Mesendoderm (in vitro differentiated cells): ENCODE measurements around the gene SULT1A2.
"Not testable (repeated sequence)": the region's sequence is repeated elsewhere in the genome, so short reads cannot be mapped to it uniquely, and the experiment has no call there.

Source experiments
- DNase-seq: peaks from one replicate; pipeline ENCODE4 v3.0.0; 2013
- H2AK5ac ChIP-seq: 2 replicates; pipeline ENCODE4 v1.6.1; 2013; ENCODE audit warnings: low read length, inconsistent platforms
- H2BK120ac ChIP-seq: 2 replicates; pipeline ENCODE4 v1.6.1; 2013; ENCODE audit warnings: low read depth, mild to moderate bottlenecking, low read length, moderate library complexity, mixed read lengths
- H2BK15ac ChIP-seq: replicated peaks from 2 replicates; pipeline ENCODE4 v1.6.1; 2013; ENCODE audit warnings: low read depth, mild to moderate bottlenecking, moderate library complexity
- H2BK5ac ChIP-seq: 2 replicates; pipeline ENCODE4 v1.6.1; 2013; ENCODE audit warnings: low read length, inconsistent platforms
- H3K18ac ChIP-seq: 2 replicates; pipeline ENCODE4 v1.6.1; 2013; ENCODE audit warnings: mild to moderate bottlenecking, low read length, mixed read lengths
- H3K23ac ChIP-seq: one replicate; pipeline ENCODE4 v1.6.1; 2013; ENCODE audit warnings: low read length
- H3K27ac ChIP-seq: 2 replicates; pipeline ENCODE4 v1.5.1; 2013; ENCODE audit warnings: low read depth, mild to moderate bottlenecking, inconsistent platforms, low read length, moderate library complexity
- H3K27me3 ChIP-seq: 2 replicates; pipeline ENCODE4 v1.6.1; 2013; ENCODE audit warnings: low read length, control low read depth, mild to moderate bottlenecking, inconsistent platforms; ENCODE audit not compliant: insufficient read depth, poor library complexity
- H3K36me3 ChIP-seq: 2 replicates; pipeline ENCODE4 v1.6.1; 2013; ENCODE audit warnings: low read length, inconsistent platforms; ENCODE audit not compliant: control insufficient read depth, insufficient read depth
- H3K4ac ChIP-seq: one replicate; pipeline ENCODE4 v1.6.1; 2013; ENCODE audit warnings: low read depth, mild to moderate bottlenecking, low read length, moderate library complexity
- H3K4me1 ChIP-seq: 2 replicates; pipeline ENCODE4 v1.6.1; 2013; ENCODE audit warnings: low read depth, low read length, inconsistent platforms; ENCODE audit not compliant: control insufficient read depth
- H3K4me2 ChIP-seq: 2 replicates; pipeline ENCODE4 v1.6.1; 2013; ENCODE audit warnings: low read length
- H3K4me3 ChIP-seq: 2 replicates; pipeline ENCODE4 v1.5.1; 2013; ENCODE audit warnings: mild to moderate bottlenecking, low read length
- H3K56ac ChIP-seq: one replicate; pipeline ENCODE4 v1.6.1; 2013; ENCODE audit warnings: low read length
- H3K79me1 ChIP-seq: 2 replicates; pipeline ENCODE4 v1.6.1; 2013; ENCODE audit warnings: low read length, inconsistent platforms
- H3K79me2 ChIP-seq: 2 replicates; pipeline ENCODE4 v1.6.1; 2013; ENCODE audit warnings: mild to moderate bottlenecking, low read length; ENCODE audit not compliant: control insufficient read depth, insufficient read depth
- H3K9ac ChIP-seq: 2 replicates; pipeline ENCODE4 v1.6.1; 2013; ENCODE audit warnings: low read length, inconsistent platforms
- H4K5ac ChIP-seq: one replicate; pipeline ENCODE4 v1.6.1; 2013; ENCODE audit warnings: low read length
- H4K8ac ChIP-seq: one replicate; pipeline ENCODE4 v1.6.1; 2013; ENCODE audit warnings: low read depth, mild to moderate bottlenecking, control low read depth, low read length, moderate library complexity
- WGBS: extraction: QIAGEN DNeasy Blood & Tissue Kit; methylation state at CpG from one replicate; pipeline ENCODE4 v1.1.7; 2013; ENCODE audit warnings: low lambda C conversion rate, missing lambda C conversion rate; ENCODE audit not compliant: insufficient coverage; ENCODE audit errors: extremely low coverage; 5-methylcytosine and 5-hydroxymethylcytosine counted together

The SULT1A2 gene

DNA sequence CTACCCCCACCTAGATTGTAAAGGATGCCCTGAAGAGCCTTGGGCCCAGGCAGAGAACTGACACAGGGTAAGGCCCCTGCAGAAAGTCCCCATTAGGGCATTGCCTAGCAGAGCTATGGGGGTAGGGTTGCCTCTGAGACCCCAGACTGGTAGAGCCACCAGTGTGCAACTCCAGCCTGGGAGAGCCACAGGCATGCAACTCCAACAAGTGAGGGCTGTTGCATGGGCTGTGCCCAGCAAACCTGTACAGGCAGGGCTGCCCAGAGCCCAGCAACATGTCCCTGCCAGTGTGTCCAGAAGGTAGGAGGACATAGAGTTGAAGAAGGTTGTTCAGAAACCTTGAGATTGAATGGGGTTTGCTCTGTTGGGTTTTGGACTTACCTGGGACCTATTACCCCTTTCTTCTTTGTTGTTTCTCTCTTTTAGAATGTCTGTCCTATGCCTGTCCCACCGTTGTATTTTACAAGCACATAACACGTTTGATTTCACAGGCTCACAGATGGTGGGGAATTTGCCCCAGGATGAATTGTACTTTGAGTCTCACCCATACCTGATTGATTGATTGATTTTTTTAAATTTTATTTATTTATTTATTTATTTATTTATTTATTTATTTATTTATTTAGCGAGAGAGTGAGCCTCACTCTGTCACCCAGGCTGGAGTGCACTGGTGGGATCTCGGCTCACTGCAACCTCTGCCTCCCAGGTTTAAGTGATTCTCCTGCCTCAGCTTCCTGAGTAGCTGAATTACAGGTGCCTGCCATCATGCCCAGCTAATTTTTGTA is 26.7 kb downstream of the SULT1A2 start:
- H3K23ac ChIP-seq, result no peak overlapping the region
- no peak overlapping the region for H3K27ac ChIP-seq
- no peak overlapping the region for H4K8ac ChIP-seq
- H3K9ac ChIP-seq, result no peak overlapping the region
- H4K5ac ChIP-seq, result no peak overlapping the region
- H3K56ac ChIP-seq, result no peak overlapping the region
- no CpG with 5 or more reads among the region's 4 CpGs for WGBS
- H2BK15ac ChIP-seq, result no peak overlapping the region
- no peak overlapping the region for H2BK120ac ChIP-seq
- no peak overlapping the region for H3K4me2 ChIP-seq
- H3K79me1 ChIP-seq, result peaks cover 2% of the 10 kb centered on the region
- no peak overlapping the region for H2AK5ac ChIP-seq
- no peak overlapping the region for H3K18ac ChIP-seq
- no peak for DNase-seq
- H3K4me1 ChIP-seq, result peaks cover 9% of the 10 kb centered on the region
- no peak overlapping the region for H3K4ac ChIP-seq
- no peak overlapping the region for H2BK5ac ChIP-seq
- H3K36me3 ChIP-seq, result no peaks in the 10 kb centered on the region
- no peaks in the 10 kb centered on the region for H3K27me3 ChIP-seq
- no peak overlapping the region for H3K4me3 ChIP-seq
- H3K79me2 ChIP-seq, result no peaks in the 10 kb centered on the region

DNA sequence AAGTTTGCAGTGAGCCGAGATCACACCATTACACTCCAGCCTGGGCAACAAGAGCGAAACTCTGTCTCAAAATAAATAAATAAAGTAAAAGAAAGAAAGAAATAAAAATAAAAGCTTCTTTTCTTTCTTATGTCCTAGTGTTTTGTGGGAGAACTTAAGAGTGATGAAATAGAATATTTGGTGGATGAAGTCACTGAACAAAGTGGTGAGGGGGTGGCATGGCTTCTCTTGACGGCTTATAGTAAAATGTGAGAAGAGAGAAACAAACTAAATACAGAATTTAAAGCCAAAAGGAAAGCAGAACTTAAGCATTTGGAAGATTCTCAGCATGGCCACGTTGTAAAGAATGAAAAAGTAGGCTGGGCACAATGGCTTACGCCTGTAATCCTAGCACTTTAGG is 27.8 kb downstream of the SULT1A2 start:
- no peak overlapping the region for H2BK120ac ChIP-seq
- H2BK15ac ChIP-seq, result no peak overlapping the region
- peaks cover 2% of the 10 kb centered on the region for H3K79me1 ChIP-seq
- no peaks in the 10 kb centered on the region for H3K79me2 ChIP-seq
- H3K4me1 ChIP-seq, result peaks cover 4% of the 10 kb centered on the region
- no peaks in the 10 kb centered on the region for H3K27me3 ChIP-seq
- H3K23ac ChIP-seq, result no peak overlapping the region
- H2AK5ac ChIP-seq, result no peak overlapping the region
- no CpG with 5 or more reads among the region's 5 CpGs for WGBS
- H3K4me3 ChIP-seq, result no peak overlapping the region
- no peak overlapping the region for H3K27ac ChIP-seq
- H3K9ac ChIP-seq, result no peak overlapping the region
- no peak for DNase-seq
- no peak overlapping the region for H3K56ac ChIP-seq
- no peak overlapping the region for H3K4ac ChIP-seq
- no peak overlapping the region for H4K5ac ChIP-seq
- H4K8ac ChIP-seq, result no peak overlapping the region
- no peaks in the 10 kb centered on the region for H3K36me3 ChIP-seq
- no peak overlapping the region for H3K4me2 ChIP-seq
- no peak overlapping the region for H2BK5ac ChIP-seq
- no peak overlapping the region for H3K18ac ChIP-seq

DNA sequence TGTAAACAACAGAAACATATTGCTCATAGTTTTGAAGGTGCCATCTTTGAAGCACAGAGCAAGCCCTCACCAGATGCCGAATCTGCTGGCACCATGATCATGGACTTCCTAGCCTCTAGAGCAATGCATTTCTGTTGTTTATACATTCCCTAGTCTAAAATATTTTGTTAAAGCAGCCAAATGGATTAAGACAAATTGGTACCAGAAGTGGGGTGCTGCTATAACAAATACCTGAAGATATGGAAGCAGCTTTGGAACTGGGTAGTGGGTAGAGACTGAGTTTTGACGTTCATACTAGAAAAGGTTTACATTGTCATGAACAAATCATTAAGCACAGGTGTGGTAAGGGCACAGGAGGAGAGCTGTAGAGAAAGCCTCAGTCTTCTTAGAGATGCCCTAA is 29.6 kb downstream of the SULT1A2 start:
- no peak for DNase-seq
- H4K8ac ChIP-seq, result no peak overlapping the region

DNA sequence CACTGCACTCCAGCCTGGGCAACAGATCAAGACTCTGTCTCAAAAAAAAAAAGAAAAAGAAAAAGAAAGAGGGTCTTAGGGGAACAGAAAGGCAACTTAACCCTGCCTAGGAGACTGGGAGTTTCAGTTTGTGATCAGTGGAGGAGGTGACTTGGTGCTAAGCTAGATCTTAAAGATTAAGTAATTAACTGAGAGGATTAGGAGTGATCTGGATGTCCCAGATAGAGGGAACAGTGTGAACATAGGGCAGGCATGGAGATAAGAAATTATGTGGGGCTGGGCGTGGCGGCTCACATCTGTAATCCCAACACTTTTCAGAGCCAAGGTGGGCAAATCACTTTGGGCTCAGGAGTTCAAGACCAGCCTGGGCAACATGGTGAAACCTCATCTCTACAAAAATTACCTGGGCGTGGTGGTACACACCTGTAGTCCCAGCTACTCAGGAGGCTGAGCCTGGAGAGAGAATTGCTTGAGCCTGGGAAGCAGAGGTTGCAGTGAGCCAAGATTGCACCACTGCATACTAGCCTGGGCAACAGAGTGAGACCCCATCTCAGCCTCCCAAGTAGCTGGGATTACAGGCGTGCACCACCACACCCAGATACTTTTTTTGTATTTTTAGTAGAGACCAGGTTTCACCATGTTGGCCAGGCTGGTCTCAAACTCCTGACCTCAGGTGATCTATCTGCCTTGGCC is 30.5 kb downstream of the SULT1A2 start:
- not testable (repeated sequence) for H3K79me2 ChIP-seq, H3K4me1 ChIP-seq, H3K23ac ChIP-seq, H3K9ac ChIP-seq, H2BK15ac ChIP-seq, DNase-seq, H3K27ac ChIP-seq, H2BK5ac ChIP-seq, H3K56ac ChIP-seq, H3K36me3 ChIP-seq, H3K79me1 ChIP-seq, H3K4me3 ChIP-seq, H2AK5ac ChIP-seq, H3K18ac ChIP-seq, H4K5ac ChIP-seq, H4K8ac ChIP-seq, H3K4me2 ChIP-seq, H3K4ac ChIP-seq, H3K27me3 ChIP-seq, H2BK120ac ChIP-seq
- no CpG with 5 or more reads among the region's 4 CpGs for WGBS

More for the DNA sequence above, 29.6 kb downstream of the SULT1A2 start:
- no peak overlapping the region for H2BK5ac ChIP-seq
- H3K27ac ChIP-seq, result no peak overlapping the region
- no peak overlapping the region for H2BK120ac ChIP-seq
- no peaks in the 10 kb centered on the region for H3K36me3 ChIP-seq
- no peak overlapping the region for H2BK15ac ChIP-seq
- H3K4me1 ChIP-seq, result no peaks in the 10 kb centered on the region
- no peak overlapping the region for H3K9ac ChIP-seq
- no peaks in the 10 kb centered on the region for H3K27me3 ChIP-seq
- peaks cover 2% of the 10 kb centered on the region for H3K79me1 ChIP-seq
- WGBS, result no CpG with 5 or more reads among the region's 2 CpGs
- no peak overlapping the region for H3K18ac ChIP-seq
- no peak overlapping the region for H2AK5ac ChIP-seq
- H3K4me2 ChIP-seq, result no peak overlapping the region
- no peak overlapping the region for H4K5ac ChIP-seq
- no peak overlapping the region for H3K56ac ChIP-seq
- no peak overlapping the region for H3K4me3 ChIP-seq
- no peak overlapping the region for H3K23ac ChIP-seq
- no peak overlapping the region for H3K4ac ChIP-seq
- no peaks in the 10 kb centered on the region for H3K79me2 ChIP-seq

DNA sequence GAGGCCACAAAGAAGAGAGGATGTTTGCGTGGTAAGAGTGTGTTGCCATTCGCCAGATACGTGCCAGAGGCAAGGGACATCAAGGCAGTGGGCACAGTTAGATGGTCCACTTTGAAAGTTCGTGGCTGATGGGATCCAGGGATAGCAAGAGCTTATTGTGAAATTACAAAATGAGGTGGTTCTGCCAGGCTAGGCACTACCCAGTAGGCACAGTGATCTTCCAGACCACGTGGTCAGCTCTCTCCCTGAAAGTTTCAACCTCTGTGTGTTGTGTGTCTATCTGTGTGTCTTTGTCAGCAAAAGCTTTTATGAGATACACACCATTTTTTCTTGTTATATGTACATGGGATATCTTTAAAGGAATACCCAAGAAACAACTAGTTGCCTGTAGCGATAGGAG is 33.6 kb downstream of the SULT1A2 start:
- H3K79me1 ChIP-seq, result no peaks in the 10 kb centered on the region
- H4K5ac ChIP-seq, result no peak overlapping the region
- H3K27ac ChIP-seq, result no peak overlapping the region
- no peak overlapping the region for H2BK15ac ChIP-seq
- H3K18ac ChIP-seq, result no peak overlapping the region
- H3K27me3 ChIP-seq, result no peaks in the 10 kb centered on the region
- no CpG with 5 or more reads among the region's 6 CpGs for WGBS
- no peak overlapping the region for H3K4ac ChIP-seq
- DNase-seq, result no peak
- H3K56ac ChIP-seq, result no peak overlapping the region
- H3K4me2 ChIP-seq, result no peak overlapping the region
- H2BK120ac ChIP-seq, result no peak overlapping the region
- no peak overlapping the region for H3K4me3 ChIP-seq
- H4K8ac ChIP-seq, result no peak overlapping the region
- H3K4me1 ChIP-seq, result no peaks in the 10 kb centered on the region
- H2BK5ac ChIP-seq, result no peak overlapping the region
- no peak overlapping the region for H3K23ac ChIP-seq
- no peaks in the 10 kb centered on the region for H3K79me2 ChIP-seq
- no peak overlapping the region for H2AK5ac ChIP-seq
- H3K36me3 ChIP-seq, result no peaks in the 10 kb centered on the region
- no peak overlapping the region for H3K9ac ChIP-seq
